H9 (cell line): ENCODE data around the gene UBE4B. TPM values are rescaled to one million over a fixed set of nuclear protein-coding genes. Genes with fewer than 3 reads are reported as not detected.

Experiments used
- DNase-seq: peaks from one replicate; pipeline ENCODE4 v3.0.0-alpha.2; 2017
- H2AFZ ChIP-seq: one replicate; pipeline ENCODE4 v1.6.1; 2013; ENCODE audit warnings: mild to moderate bottlenecking, low read length, control low read depth, moderate library complexity
- H2AK5ac ChIP-seq: 2 replicates; pipeline ENCODE4 v1.6.1; 2013; ENCODE audit warnings: low read length, control low read depth, mixed read lengths; ENCODE audit not compliant: insufficient read length
- H2BK120ac ChIP-seq: one replicate; pipeline ENCODE4 v1.6.1; 2013; ENCODE audit warnings: low read depth, mild to moderate bottlenecking, low read length, control low read depth, inconsistent platforms; ENCODE audit not compliant: poor library complexity, severe bottlenecking
- H2BK12ac ChIP-seq: 2 replicates; pipeline ENCODE4 v1.6.1; 2013; ENCODE audit warnings: low read length, control low read depth, mixed read lengths, low read depth; ENCODE audit not compliant: insufficient read length
- H2BK15ac ChIP-seq: 2 replicates; pipeline ENCODE4 v1.6.1; 2013; ENCODE audit warnings: low read depth, low read length, control low read depth
- H2BK20ac ChIP-seq: one replicate; pipeline ENCODE4 v1.6.1; 2013; ENCODE audit warnings: low read depth, mild to moderate bottlenecking, low read length, control low read depth, inconsistent platforms; ENCODE audit not compliant: poor library complexity, severe bottlenecking
- H2BK5ac ChIP-seq: 2 replicates; pipeline ENCODE4 v1.6.1; 2013; ENCODE audit warnings: low read length, control low read depth, mixed read lengths; ENCODE audit not compliant: insufficient read length
- H3K14ac ChIP-seq: 2 replicates; pipeline ENCODE4 v1.6.1; 2013; ENCODE audit warnings: low read length, control low read depth; ENCODE audit not compliant: insufficient read depth
- H3K18ac ChIP-seq: 2 replicates; pipeline ENCODE4 v1.6.1; 2013; ENCODE audit warnings: low read depth, mild to moderate bottlenecking, mixed read lengths, low read length, control low read depth; ENCODE audit not compliant: insufficient read length
- H3K23ac ChIP-seq: 2 replicates; pipeline ENCODE4 v1.6.1; 2013; ENCODE audit warnings: low read length, control low read depth, mixed read lengths, low read depth; ENCODE audit not compliant: insufficient read length
- H3K23me2 ChIP-seq: 2 replicates; pipeline ENCODE4 v1.6.1; 2013; ENCODE audit warnings: low read depth, mild to moderate bottlenecking, mixed read lengths, low read length, control low read depth; ENCODE audit not compliant: insufficient read length, poor library complexity, severe bottlenecking
- H3K27ac ChIP-seq: 2 replicates; pipeline ENCODE4 v1.5.1; 2013; ENCODE audit warnings: low read length, control low read depth, mixed read lengths, low read depth; ENCODE audit not compliant: insufficient read length
- H3K27me3 ChIP-seq: 2 replicates; pipeline ENCODE4 v1.6.1; 2013; ENCODE audit warnings: low read length, control low read depth, inconsistent platforms; ENCODE audit not compliant: insufficient read depth
- H3K4ac ChIP-seq: 2 replicates; pipeline ENCODE4 v1.6.1; 2013; ENCODE audit warnings: low read depth, mild to moderate bottlenecking, control low read depth, inconsistent platforms, low read length, moderate library complexity
- H3K4me1 ChIP-seq: 2 replicates; pipeline ENCODE4 v1.6.1; 2013; ENCODE audit warnings: low read length, control low read depth, inconsistent platforms; ENCODE audit not compliant: insufficient read depth
- H3K4me2 ChIP-seq: 2 replicates; pipeline ENCODE4 v1.6.1; 2013; ENCODE audit warnings: low read length, control low read depth, mixed read lengths; ENCODE audit not compliant: insufficient read length, insufficient read depth
- H3K56ac ChIP-seq: 2 replicates; pipeline ENCODE4 v1.6.1; 2013; ENCODE audit warnings: low read depth, mild to moderate bottlenecking, mixed read lengths, low read length, control low read depth; ENCODE audit not compliant: insufficient read length
- H3K79me1 ChIP-seq: 2 replicates; pipeline ENCODE4 v1.6.1; 2013; ENCODE audit warnings: low read depth, mild to moderate bottlenecking, moderate library complexity, low read length, control low read depth, inconsistent platforms; ENCODE audit not compliant: insufficient read depth, poor library complexity, severe bottlenecking
- H3K79me2 ChIP-seq: 2 replicates; pipeline ENCODE4 v1.6.1; 2013; ENCODE audit warnings: low read length, control low read depth, inconsistent platforms; ENCODE audit not compliant: insufficient read depth
- H3K9ac ChIP-seq: 2 replicates; pipeline ENCODE4 v1.6.1; 2013; ENCODE audit warnings: low read length, control low read depth, mixed read lengths; ENCODE audit not compliant: insufficient read length; ENCODE audit errors: extremely low read depth
- H3K9me3 ChIP-seq: one replicate; pipeline ENCODE4 v1.6.1; 2013; ENCODE audit warnings: low read depth, low read length, inconsistent platforms; ENCODE audit not compliant: control insufficient read depth
- H3T11ph ChIP-seq: one replicate; pipeline ENCODE4 v1.6.1; 2013; ENCODE audit warnings: mild to moderate bottlenecking, low read length, control low read depth, inconsistent platforms
- H4K20me1 ChIP-seq: one replicate; pipeline ENCODE4 v1.6.1; 2013; ENCODE audit not compliant: control insufficient read depth, insufficient read length, insufficient read depth
- H4K5ac ChIP-seq: 2 replicates; pipeline ENCODE4 v1.6.1; 2013; ENCODE audit warnings: low read depth, mild to moderate bottlenecking, mixed read lengths, low read length, control low read depth; ENCODE audit not compliant: insufficient read length
- H4K8ac ChIP-seq: replicated peaks from 2 replicates; pipeline ENCODE4 v1.6.1; 2013; ENCODE audit warnings: low read length, control low read depth, mixed read lengths, low read depth; ENCODE audit not compliant: insufficient read length
- H4K91ac ChIP-seq: 2 replicates; pipeline ENCODE4 v1.6.1; 2013; ENCODE audit warnings: low read depth, mild to moderate bottlenecking, moderate library complexity, mixed read lengths, low read length, control low read depth; ENCODE audit not compliant: insufficient read length
- H3K27ac Mint-ChIP-seq, 3 experiments: 2 replicates in 2 of 3; 3 replicates in 1 of 3; pipeline ENCODE4 v1.8.0; 2020 to 2021; ENCODE audit warnings: mixed read lengths in 3 of 3, mild to moderate bottlenecking in 1 of 3, moderate library complexity in 1 of 3
- H3K27me3 Mint-ChIP-seq: 2 replicates; pipeline ENCODE4 v1.8.0; 2021; ENCODE audit warnings: low read depth, mild to moderate bottlenecking, moderate library complexity, mixed read lengths
- H3K36me3 Mint-ChIP-seq, 3 experiments: 2 replicates in 2 of 3; 3 replicates in 1 of 3; pipeline ENCODE4 v1.8.0; 2020 to 2021; ENCODE audit warnings: low read depth in 3 of 3, mixed read lengths in 3 of 3; ENCODE audit not compliant: insufficient read depth in 1 of 3
- H3K4me1 Mint-ChIP-seq, 2 experiments: 2 replicates each; pipeline ENCODE4 v1.8.0; 2020; ENCODE audit warnings: mixed read lengths in 2 of 2
- H3K4me3 Mint-ChIP-seq, 2 experiments: 2 replicates in 1 of 2; 3 replicates in 1 of 2; pipeline ENCODE4 v1.8.0; 2020 to 2021; ENCODE audit warnings: mild to moderate bottlenecking in 2 of 2, mixed read lengths in 2 of 2, moderate library complexity in 1 of 2
- H3K9me3 Mint-ChIP-seq, 2 experiments: 2 replicates in 1 of 2; 3 replicates in 1 of 2; pipeline ENCODE4 v1.8.0; 2020; ENCODE audit warnings: mild to moderate bottlenecking in 2 of 2, mixed read lengths in 2 of 2, moderate library complexity in 1 of 2
- WGBS: extraction: QIAGEN DNeasy Blood & Tissue Kit; methylation state at CpG from one replicate; pipeline ENCODE4 v1.1.7; 2013; ENCODE audit warnings: missing lambda C conversion rate, low lambda C conversion rate, mixed read lengths; ENCODE audit not compliant: insufficient read length; ENCODE audit errors: extremely low coverage; 5-methylcytosine and 5-hydroxymethylcytosine counted together
- total RNA-seq: library from RNA; stranded (reverse); gene quantifications from 2 replicates; pipeline ENCODE4 v1.2.1, GENCODE V29; 2021
- TF ChIP-seq, protein P1 (sequence below): fragments of 200-600 bp; sonication (generic); conservative IDR thresholded peaks from 3 replicates; pipeline ENCODE4 v1.8.0; 2021; ENCODE audit warnings: antibody characterized with exemption, mild to moderate bottlenecking

The UBE4B gene
- total RNA-seq, 1 experiment from 2014 or later: 67.6 TPM

DNA sequence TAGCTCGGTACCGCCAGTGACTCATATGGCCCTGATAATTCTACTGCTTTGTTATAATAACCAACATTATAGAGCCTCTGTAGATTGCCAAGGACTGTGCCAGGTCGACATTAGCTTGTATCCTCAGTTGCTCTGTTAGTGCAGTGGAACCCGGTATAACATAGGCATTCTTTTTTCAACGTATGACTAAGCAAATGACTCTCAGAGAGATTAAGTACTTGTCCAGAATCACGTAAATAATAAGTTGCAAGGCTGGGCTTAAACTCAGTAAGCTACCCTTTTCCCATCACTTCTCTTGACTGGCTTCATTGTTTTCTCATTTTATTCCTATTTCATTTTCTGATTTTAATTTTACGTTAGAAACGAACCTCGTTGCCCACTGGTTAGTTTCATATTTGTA, 85.1 kb downstream of the UBE4B start:
- H3K4me1 ChIP-seq: no peaks in the 10 kb centered on the region
- no peak overlapping the region for H2AK5ac ChIP-seq
- H3K23me2 ChIP-seq: no peaks in the 10 kb centered on the region
- H3K4me2 ChIP-seq: no peak overlapping the region
- H3K4me1 Mint-ChIP-seq: peaks cover 2 to 4% of the 10 kb centered on the region in 2 experiments; a peak in 1 of 4 replicates
- no peak overlapping the region for H2BK12ac ChIP-seq
- no peak overlapping the region for H4K5ac ChIP-seq
- no peak for DNase-seq
- no peaks in the 10 kb centered on the region for H3K27me3 Mint-ChIP-seq
- no CpG with 5 or more reads among the region's 9 CpGs for WGBS
- no peaks in the 10 kb centered on the region for H3K27me3 ChIP-seq
- H4K20me1 ChIP-seq: peaks cover 2% of the 10 kb centered on the region
- H3K23ac ChIP-seq: no peak overlapping the region
- no peak overlapping the region for H3T11ph ChIP-seq
- H3K4ac ChIP-seq: no peak overlapping the region
- H3K79me2 ChIP-seq: no peaks in the 10 kb centered on the region
- H2BK15ac ChIP-seq: no peak overlapping the region
- no peak overlapping the region for H2AFZ ChIP-seq
- no peak overlapping the region for H4K8ac ChIP-seq
- H2BK20ac ChIP-seq: no peak overlapping the region
- no peaks in the 10 kb centered on the region for H3K79me1 ChIP-seq
- no peak overlapping the region for H3K56ac ChIP-seq
- H3K36me3 Mint-ChIP-seq: peaks cover 15 to 46% (median 36%) of the 10 kb centered on the region in 3 experiments; a peak in 6 of 7 replicates
- no peak overlapping the region for H3K9ac ChIP-seq
- H3K9me3 ChIP-seq: no peaks in the 10 kb centered on the region
- H3K4me3 Mint-ChIP-seq: no peak overlapping the region
- TF ChIP-seq, protein P1, sequence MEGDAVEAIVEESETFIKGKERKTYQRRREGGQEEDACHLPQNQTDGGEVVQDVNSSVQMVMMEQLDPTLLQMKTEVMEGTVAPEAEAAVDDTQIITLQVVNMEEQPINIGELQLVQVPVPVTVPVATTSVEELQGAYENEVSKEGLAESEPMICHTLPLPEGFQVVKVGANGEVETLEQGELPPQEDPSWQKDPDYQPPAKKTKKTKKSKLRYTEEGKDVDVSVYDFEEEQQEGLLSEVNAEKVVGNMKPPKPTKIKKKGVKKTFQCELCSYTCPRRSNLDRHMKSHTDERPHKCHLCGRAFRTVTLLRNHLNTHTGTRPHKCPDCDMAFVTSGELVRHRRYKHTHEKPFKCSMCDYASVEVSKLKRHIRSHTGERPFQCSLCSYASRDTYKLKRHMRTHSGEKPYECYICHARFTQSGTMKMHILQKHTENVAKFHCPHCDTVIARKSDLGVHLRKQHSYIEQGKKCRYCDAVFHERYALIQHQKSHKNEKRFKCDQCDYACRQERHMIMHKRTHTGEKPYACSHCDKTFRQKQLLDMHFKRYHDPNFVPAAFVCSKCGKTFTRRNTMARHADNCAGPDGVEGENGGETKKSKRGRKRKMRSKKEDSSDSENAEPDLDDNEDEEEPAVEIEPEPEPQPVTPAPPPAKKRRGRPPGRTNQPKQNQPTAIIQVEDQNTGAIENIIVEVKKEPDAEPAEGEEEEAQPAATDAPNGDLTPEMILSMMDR: no peak
- no peak overlapping the region for H3K14ac ChIP-seq
- H3K27ac ChIP-seq: no peak overlapping the region
- H3K18ac ChIP-seq: no peak overlapping the region
- no peak overlapping the region for H4K91ac ChIP-seq
- H3K9me3 Mint-ChIP-seq: no peaks in the 10 kb centered on the region
- H3K27ac Mint-ChIP-seq: peak overlapping the region in 1 of 3 experiments; percentile 41; a peak in 2 of 7 replicates
- no peak overlapping the region for H2BK120ac ChIP-seq
- no peak overlapping the region for H2BK5ac ChIP-seq
